Skeletal muscle satellite cell (primary cell): Measurements from ENCODE around the gene TIGD6.
"Not testable (repeated sequence)": the region's sequence is repeated elsewhere in the genome, so short reads cannot be mapped to it uniquely, and the experiment has no call there.

Experiments used
- H3K27me3 ChIP-seq: 2 replicates; pipeline ENCODE4 v1.7.0; 2013; ENCODE audit warnings: low read length; ENCODE audit not compliant: control insufficient read depth, insufficient read depth
- H3K36me3 ChIP-seq: 2 replicates; pipeline ENCODE4 v1.7.0; 2013; ENCODE audit warnings: mild to moderate bottlenecking, control low read depth, low read length; ENCODE audit not compliant: insufficient read depth
- H3K4me1 ChIP-seq: 2 replicates; pipeline ENCODE4 v1.7.0; 2013; ENCODE audit warnings: low read length; ENCODE audit not compliant: control insufficient read depth, insufficient read depth
- H3K4me2 ChIP-seq: 2 replicates; pipeline ENCODE4 v1.7.0; 2013; ENCODE audit warnings: mild to moderate bottlenecking, low read length
- H3K4me3 ChIP-seq: 2 replicates; pipeline ENCODE4 v1.7.0; 2013; ENCODE audit warnings: low read length
- H3K9ac ChIP-seq: 2 replicates; pipeline ENCODE4 v1.7.0; 2013; ENCODE audit warnings: mild to moderate bottlenecking, low read depth, low read length, moderate library complexity
- H3K9me3 ChIP-seq: replicated peaks from 2 replicates; pipeline ENCODE4 v1.7.0; 2013; ENCODE audit warnings: mild to moderate bottlenecking, control low read depth, low read length

The TIGD6 gene

DNA sequence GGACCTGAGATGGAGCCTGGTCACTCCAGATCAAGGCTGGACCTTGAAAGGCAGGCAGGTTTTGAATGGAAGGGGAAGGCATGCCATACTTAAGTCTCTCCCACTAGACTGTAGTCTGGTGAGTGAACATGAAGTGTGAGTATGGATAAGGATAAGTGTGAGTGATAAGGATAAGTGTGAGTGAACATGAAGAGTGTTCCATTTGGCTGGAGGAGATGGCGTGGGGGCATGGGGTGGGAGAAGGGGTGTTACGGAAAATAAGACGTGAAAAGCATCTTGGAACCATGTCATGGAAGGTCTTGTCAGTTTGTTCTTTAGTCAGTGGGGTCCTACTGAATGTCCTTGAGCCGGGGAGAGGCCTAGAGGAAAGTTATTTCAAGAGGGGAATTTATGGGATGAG is 32.9 kb upstream of the TIGD6 start:
- H3K9me3 ChIP-seq, result no peaks in the 10 kb centered on the region
- no peak overlapping the region for H3K4me2 ChIP-seq
- peaks cover 32% of the 10 kb centered on the region for H3K4me1 ChIP-seq
- H3K4me3 ChIP-seq, result no peak overlapping the region
- H3K36me3 ChIP-seq, result peaks cover 85% of the 10 kb centered on the region
- H3K9ac ChIP-seq, result no peak overlapping the region
- H3K27me3 ChIP-seq, result no peaks in the 10 kb centered on the region

DNA sequence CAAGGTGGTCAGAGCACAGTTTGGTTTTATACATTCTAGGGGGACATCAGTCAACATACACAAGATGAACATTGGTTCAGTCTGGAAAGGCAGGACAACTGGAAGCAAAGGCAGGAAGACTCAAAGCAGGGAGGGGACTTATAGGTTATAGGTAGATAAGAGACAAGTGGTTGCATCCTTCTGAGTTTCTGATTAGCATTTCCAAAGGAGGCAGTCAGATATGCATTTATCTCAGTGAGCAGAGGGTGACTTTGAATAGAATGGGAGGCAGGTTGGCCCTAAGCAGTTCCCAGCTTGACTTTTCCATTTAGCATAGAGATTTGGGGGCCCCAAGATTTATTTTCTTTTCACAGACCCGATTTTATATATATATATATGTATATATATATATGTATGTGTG is 27.6 kb upstream of the TIGD6 start:
- not testable (repeated sequence) for H3K4me1 ChIP-seq, H3K4me3 ChIP-seq, H3K27me3 ChIP-seq, H3K9me3 ChIP-seq, H3K9ac ChIP-seq, H3K4me2 ChIP-seq
- peaks cover 83% of the 10 kb centered on the region for H3K36me3 ChIP-seq

DNA sequence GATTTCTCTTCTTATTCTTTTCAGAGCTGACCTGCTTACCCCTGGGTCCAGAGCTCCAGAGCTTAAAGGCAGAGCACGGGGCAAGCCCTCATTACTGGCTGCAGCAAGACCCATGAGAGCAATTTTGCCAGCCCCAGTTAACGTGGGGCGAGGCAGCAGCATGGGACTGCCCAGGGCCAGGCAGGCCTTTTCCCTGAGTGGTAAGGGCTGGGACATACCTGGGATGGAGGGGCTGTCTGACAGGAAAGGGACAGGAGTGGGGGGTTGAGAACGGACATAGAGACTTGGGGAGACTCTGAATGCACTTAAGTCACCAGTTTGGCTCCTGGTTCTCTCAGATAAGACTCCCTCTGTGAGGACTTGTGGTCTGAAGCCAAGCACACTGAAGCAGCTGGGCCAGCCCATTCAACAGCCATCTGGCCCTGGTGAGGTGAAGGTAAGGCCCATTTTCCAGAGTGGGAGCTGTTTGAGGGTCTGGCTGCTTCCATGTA is 26.3 kb upstream of the TIGD6 start:
- peaks cover 73% of the 10 kb centered on the region for H3K36me3 ChIP-seq
- no peak overlapping the region for H3K9ac ChIP-seq
- H3K4me2 ChIP-seq, result no peak overlapping the region
- no peak overlapping the region for H3K4me3 ChIP-seq
- H3K4me1 ChIP-seq, result peaks cover 17% of the 10 kb centered on the region
- H3K9me3 ChIP-seq, result no peaks in the 10 kb centered on the region
- no peaks in the 10 kb centered on the region for H3K27me3 ChIP-seq

DNA sequence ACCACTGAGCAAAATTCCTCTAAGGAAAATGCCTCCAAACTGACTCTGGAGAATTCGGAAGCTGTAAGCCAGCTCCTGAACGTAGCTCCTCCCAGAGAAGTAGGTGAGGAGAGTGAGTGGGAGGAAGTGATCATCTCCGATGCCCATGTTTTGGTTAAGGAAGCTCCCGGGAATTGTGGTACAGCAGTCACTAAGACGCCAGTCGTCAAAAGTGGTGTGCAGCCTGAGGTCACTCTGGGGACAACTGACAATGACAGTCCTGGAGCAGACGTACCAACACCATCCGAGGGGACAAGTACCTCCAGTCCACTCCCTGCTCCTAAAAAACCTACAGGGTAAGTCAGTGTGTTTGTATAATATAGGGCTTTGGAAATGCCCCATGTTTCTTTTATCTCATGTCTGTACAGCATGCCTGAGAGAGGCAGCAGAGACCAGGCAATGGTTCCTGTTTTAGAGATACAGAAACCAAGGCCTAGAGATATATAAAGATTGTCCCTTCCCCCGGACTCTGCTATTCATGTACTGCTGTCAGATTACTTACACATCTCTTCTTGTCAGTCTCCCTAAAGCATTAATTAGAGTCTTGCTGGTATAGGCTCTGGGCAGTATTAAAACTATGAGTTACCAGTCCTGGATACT is 24.0 kb upstream of the TIGD6 start:
- Histone ChIP-seq H3K27me3 (no peaks in the 10 kb centered on the region), H3K4me3 (no peak overlapping the region), H3K36me3 (peaks cover 72% of the 10 kb centered on the region)

DNA sequence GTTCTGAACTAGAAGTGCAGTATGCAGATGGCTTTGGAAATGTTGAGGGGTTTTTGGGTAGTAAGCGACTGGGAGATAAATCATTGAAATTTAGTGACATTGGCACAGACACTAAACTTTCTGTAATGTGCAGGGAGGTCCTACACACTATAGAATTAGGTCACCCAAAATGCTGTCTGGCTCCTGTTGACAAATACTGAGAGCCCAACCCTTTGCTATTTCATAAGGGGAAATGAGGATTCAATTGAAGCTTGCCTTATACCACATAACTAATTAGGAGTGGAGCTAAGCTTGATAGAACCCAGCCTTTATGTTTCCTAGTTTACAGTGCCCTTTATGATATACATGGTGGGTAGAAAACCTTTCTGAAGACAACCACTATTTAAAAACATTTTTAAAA is 22.7 kb upstream of the TIGD6 start:
- H3K4me1 ChIP-seq, result peaks cover 34% of the 10 kb centered on the region
- no peak overlapping the region for H3K4me3 ChIP-seq

More for the DNA sequence above, 24.0 kb upstream of the TIGD6 start:
- no peak overlapping the region for H3K4me2 ChIP-seq
- H3K4me1 ChIP-seq, result peaks cover 32% of the 10 kb centered on the region
- no peak overlapping the region for H3K9ac ChIP-seq
- no peaks in the 10 kb centered on the region for H3K9me3 ChIP-seq

DNA sequence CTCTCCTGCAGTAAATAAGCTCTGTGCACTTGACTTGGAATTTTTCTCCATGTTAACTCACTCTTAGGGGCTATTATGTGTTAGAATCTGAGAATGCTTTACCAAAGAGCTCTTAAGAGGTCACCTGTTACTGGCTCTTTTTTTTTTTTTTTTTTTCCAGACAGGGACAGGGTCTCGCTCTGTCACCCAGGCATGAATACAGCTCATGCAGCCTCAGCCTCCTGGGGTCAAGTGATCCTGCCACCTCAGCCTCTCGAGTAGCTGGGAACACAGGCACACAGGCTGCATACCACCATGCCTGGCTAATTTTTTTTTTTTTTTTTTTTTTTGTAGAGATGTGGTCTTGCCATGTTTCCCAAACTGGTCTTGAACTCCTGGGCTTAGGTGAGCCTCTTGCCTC is 22.2 kb upstream of the TIGD6 start:
- H3K4me2 ChIP-seq, result peak overlapping the region; percentile 67
- H3K27me3 ChIP-seq, result no peaks in the 10 kb centered on the region
- peaks cover 38% of the 10 kb centered on the region for H3K4me1 ChIP-seq
- peaks cover 80% of the 10 kb centered on the region for H3K36me3 ChIP-seq
- peak overlapping the region; percentile 65 for H3K9ac ChIP-seq
- no peaks in the 10 kb centered on the region for H3K9me3 ChIP-seq
- H3K4me3 ChIP-seq, result peak overlapping the region; percentile 21

More for the DNA sequence above, 22.7 kb upstream of the TIGD6 start:
- Histone ChIP-seq H3K4me2 (no peak overlapping the region), H3K36me3 (peaks cover 81% of the 10 kb centered on the region), H3K27me3 (no peaks in the 10 kb centered on the region), H3K9me3 (no peaks in the 10 kb centered on the region), H3K9ac (no peak overlapping the region)

DNA sequence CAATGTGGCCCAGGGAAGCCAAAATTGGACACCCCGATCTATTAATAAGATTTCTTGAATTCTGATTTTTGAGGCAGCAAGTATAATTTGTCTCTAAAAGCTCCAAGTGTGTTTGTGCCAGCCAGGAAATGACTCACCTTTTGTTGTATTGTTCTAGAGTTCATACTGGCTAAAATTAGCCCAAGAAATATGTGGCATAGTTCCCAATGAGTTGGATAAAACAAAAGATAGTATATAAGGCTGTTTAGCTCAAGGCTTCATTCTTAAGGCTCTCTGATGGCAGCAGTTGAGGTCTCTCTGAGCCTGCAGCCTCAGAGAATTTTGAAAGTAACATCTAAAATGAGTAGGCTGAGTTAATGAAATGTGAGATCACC is 21.7 kb upstream of the TIGD6 start:
- Histone ChIP-seq H3K9me3 (no peaks in the 10 kb centered on the region), H3K4me2 (peak overlapping the region; percentile 67), H3K4me1 (peaks cover 43% of the 10 kb centered on the region), H3K36me3 (peaks cover 77% of the 10 kb centered on the region), H3K4me3 (peak overlapping the region; percentile 21), H3K9ac (peak overlapping the region; percentile 65), H3K27me3 (no peaks in the 10 kb centered on the region)

DNA sequence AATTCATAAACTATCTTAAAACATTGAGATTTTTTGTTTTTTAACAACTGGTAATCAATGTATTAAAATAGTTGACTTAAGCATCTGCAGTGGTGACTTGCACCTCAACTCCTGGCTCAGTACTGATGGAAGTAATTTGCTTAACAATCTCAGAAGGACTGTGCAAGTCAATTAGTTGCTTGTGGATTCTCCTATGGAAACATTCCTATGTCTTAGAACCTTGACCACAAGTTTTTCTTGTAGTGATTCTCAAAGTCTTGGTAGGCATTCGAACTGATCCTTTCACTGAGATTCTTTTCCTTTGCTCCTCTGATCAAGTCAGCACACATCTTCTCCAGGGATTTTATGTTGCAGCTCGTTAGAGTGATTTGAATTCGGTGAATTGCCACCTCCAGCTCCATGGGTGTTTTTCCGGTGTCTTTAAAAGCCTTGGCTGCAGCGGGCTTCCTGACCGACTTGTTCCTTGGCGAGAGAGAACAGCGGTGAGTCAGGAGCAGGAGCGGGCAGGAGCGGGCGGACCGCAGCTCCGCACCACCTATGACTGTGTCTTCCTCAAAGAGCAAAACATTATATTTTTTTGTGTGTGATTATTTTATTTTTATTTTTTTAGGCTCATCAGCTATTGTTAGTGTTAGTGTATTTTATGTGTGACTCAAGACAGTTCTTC is 21.2 kb upstream of the TIGD6 start:
- H3K27me3 ChIP-seq, result no peaks in the 10 kb centered on the region
- no peaks in the 10 kb centered on the region for H3K9me3 ChIP-seq
- H3K4me3 ChIP-seq, result no peak overlapping the region
- peaks cover 45% of the 10 kb centered on the region for H3K4me1 ChIP-seq
- peaks cover 73% of the 10 kb centered on the region for H3K36me3 ChIP-seq
- peak overlapping the region; percentile 65 for H3K9ac ChIP-seq
- peak overlapping the region; percentile 67 for H3K4me2 ChIP-seq

DNA sequence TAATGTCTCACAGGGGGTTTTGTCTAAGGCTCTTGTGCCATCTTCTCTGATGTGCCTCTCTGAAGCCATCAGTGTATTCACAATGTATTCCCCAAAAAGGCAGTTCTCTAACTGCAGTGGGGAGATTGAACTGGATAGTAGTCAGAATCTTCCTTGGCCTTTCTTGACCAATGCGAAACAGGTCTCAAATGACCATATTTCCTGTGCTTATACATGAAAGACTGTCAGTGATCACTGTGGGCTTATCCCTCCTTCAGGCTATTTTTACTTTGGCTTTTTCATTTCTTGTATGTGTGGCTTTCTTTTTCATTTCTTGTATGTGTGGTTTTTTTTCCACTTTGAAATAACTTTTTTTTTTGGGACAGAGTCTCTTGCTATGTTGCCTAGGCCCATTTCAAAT is 19.8 kb upstream of the TIGD6 start:
- H3K36me3 ChIP-seq, result peaks cover 79% of the 10 kb centered on the region

DNA sequence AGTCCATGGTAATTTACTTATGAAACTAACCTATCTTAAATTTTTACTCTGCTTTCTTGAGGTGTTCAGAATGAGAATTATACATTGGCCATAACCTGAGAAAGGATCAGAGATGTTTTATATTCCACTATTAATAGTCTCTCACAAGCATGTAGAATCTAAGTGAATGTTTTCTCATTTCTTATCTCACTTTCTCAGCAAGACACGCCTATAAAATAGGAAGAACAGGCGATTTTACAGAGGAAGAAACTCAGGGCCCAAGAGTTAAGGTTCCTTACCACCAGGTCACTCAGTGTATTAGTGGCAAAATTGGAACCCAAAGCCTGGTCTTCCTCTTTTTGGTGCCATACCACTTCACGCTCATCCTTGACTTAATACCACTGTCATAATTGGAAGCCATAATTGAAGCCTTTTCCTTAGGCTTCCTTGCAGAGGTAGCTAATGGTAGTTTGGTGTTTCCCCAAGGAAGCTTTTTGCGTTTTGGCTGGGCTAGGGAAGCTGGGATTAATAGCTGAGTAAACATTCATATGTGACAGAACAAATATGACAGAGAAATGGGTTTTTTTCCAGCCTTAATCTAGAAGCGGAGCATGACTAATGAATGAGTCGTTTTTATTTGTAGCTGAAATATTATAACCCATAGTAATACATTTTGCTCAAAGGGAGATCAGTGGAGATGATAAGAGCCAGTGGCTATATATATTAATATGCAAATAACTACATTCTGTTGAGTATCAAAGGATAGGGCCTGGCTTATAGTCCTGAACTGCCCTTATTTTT is 17.0 kb upstream of the TIGD6 start:
- H3K4me3 ChIP-seq, result no peak overlapping the region

More for the DNA sequence above, 19.8 kb upstream of the TIGD6 start:
- peaks cover 11% of the 10 kb centered on the region for H3K9me3 ChIP-seq
- peaks cover 45% of the 10 kb centered on the region for H3K4me1 ChIP-seq
- H3K4me3 ChIP-seq, result no peak overlapping the region
- no peaks in the 10 kb centered on the region for H3K27me3 ChIP-seq
- no peak overlapping the region for H3K9ac ChIP-seq
- no peak overlapping the region for H3K4me2 ChIP-seq

DNA sequence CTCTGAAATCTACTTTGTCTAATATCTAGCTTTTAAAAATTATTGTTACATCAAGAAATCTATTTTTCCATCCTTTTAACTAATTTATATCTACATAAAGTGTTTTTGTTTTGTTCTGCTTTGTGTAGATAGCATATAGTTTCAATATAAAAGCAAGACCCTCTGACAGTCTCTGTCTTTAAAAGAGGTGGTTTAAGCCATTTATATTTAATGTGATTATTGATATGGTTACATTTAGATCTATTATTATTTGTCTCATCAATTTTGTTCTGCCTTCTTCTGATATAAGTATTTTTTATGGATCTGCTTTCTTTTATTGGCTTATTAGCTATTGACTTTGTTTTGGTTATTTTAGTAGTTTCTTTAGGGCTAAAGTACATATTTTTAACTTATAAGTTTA is 16.1 kb upstream of the TIGD6 start:
- peaks cover 89% of the 10 kb centered on the region for H3K36me3 ChIP-seq

More for the DNA sequence above, 17.0 kb upstream of the TIGD6 start:
- H3K9me3 ChIP-seq, result peaks cover 13% of the 10 kb centered on the region
- peaks cover 35% of the 10 kb centered on the region for H3K4me1 ChIP-seq
- H3K36me3 ChIP-seq, result peaks cover 82% of the 10 kb centered on the region
- no peaks in the 10 kb centered on the region for H3K27me3 ChIP-seq
- no peak overlapping the region for H3K4me2 ChIP-seq
- no peak overlapping the region for H3K9ac ChIP-seq

More for the DNA sequence above, 16.1 kb upstream of the TIGD6 start:
- peaks cover 26% of the 10 kb centered on the region for H3K4me1 ChIP-seq
- H3K9me3 ChIP-seq, result peaks cover 13% of the 10 kb centered on the region
- no peak overlapping the region for H3K4me2 ChIP-seq
- H3K27me3 ChIP-seq, result no peaks in the 10 kb centered on the region
- no peak overlapping the region for H3K9ac ChIP-seq
- no peak overlapping the region for H3K4me3 ChIP-seq
